KMS-11 (cell line): ENCODE data around the gene ERMARD.
"Not testable (repeated sequence)": the region's sequence is repeated elsewhere in the genome, so short reads cannot be mapped to it uniquely, and the experiment has no call there.

ENCODE experiments used
- H2AFZ ChIP-seq: fragments of 200-600 bp; sonication (generic); 2 replicates; pipeline ENCODE4 v1.6.1; 2016; ENCODE audit warnings: antibody characterized with exemption, mixed run types, low read depth
- H3K27ac ChIP-seq: fragments of 200-600 bp; sonication (generic); 2 replicates; pipeline ENCODE4 v1.6.1; 2016; ENCODE audit warnings: mild to moderate bottlenecking, mixed run types
- H3K27me3 ChIP-seq: fragments of 200-600 bp; sonication (generic); 2 replicates; pipeline ENCODE4 v1.6.1; 2017; ENCODE audit warnings: mild to moderate bottlenecking, low read depth, mixed run types, moderate library complexity; ENCODE audit not compliant: insufficient read depth
- H3K36me3 ChIP-seq: fragments of 200-600 bp; sonication (generic); 2 replicates; pipeline ENCODE4 v1.6.1; 2017; ENCODE audit warnings: mild to moderate bottlenecking, mixed run types; ENCODE audit not compliant: insufficient read depth
- H3K4me1 ChIP-seq: fragments of 200-600 bp; sonication (generic); 2 replicates; pipeline ENCODE4 v1.6.1; 2016; ENCODE audit warnings: mild to moderate bottlenecking, low read depth, mixed run types; ENCODE audit not compliant: poor library complexity, severe bottlenecking
- H3K4me2 ChIP-seq: fragments of 200-600 bp; sonication (generic); 2 replicates; pipeline ENCODE4 v1.7.0; 2016; ENCODE audit warnings: mild to moderate bottlenecking, mixed run types
- H3K4me3 ChIP-seq: fragments of 200-600 bp; sonication (generic); IDR thresholded peaks from 2 replicates; pipeline ENCODE4 v1.6.1; 2017; ENCODE audit warnings: low read depth, low read length, mixed read lengths; ENCODE audit not compliant: insufficient read depth
- H3K79me2 ChIP-seq: fragments of 200-600 bp; sonication (generic); 2 replicates; pipeline ENCODE4 v1.6.1; 2016; ENCODE audit warnings: low read depth, mixed run types; ENCODE audit not compliant: insufficient read depth
- H3K9ac ChIP-seq: fragments of 200-600 bp; sonication (generic); 2 replicates; pipeline ENCODE4 v1.6.1; 2016; ENCODE audit warnings: mild to moderate bottlenecking, mixed run types
- H4K20me1 ChIP-seq: fragments of 200-600 bp; sonication (generic); 2 replicates; pipeline ENCODE4 v1.6.1; 2016; ENCODE audit warnings: mild to moderate bottlenecking, mixed run types; ENCODE audit not compliant: insufficient read depth
- TF ChIP-seq, protein P1 (sequence below): fragments of 200-600 bp; sonication (generic); conservative IDR thresholded peaks from 2 replicates; pipeline ENCODE4 v1.6.1; 2017; ENCODE audit warnings: low read depth, mild to moderate bottlenecking, antibody characterized with exemption, low read length, moderate library complexity, mixed read lengths

ERMARD gene

DNA sequence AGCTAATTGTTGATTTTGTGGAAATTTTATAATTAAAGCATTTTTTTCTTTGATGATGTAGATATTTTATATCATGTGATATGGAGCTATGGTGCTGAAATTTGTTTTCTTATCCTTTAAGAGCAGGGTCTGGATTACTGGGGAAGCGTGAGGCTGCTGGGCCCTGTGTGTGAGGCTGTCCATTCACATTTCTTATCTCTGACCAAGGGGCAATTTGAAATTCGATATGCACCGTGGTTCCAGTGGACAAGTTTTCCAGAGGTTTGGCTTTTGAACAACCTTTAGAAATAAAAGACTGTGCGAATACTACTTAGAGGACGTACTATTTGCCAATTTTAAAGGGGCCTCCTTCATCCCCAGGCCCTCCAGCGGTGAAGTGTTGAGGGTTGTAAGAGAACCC lies 3.7 kb downstream of the ERMARD start:
- Histone ChIP-seq H3K9ac (no peak overlapping the region), H3K4me3 (no peak overlapping the region), H3K79me2 (peaks cover 11% of the 10 kb centered on the region; the same call in 1 of the 2 replicates), H3K36me3 (no peaks in the 10 kb centered on the region), H2AFZ (no peak overlapping the region), H4K20me1 (no peaks in the 10 kb centered on the region), H3K4me2 (no peak overlapping the region), H3K27me3 (no peaks in the 10 kb centered on the region), H3K27ac (no peak overlapping the region), H3K4me1 (peaks cover 5% of the 10 kb centered on the region)
- TF ChIP-seq, protein P1, sequence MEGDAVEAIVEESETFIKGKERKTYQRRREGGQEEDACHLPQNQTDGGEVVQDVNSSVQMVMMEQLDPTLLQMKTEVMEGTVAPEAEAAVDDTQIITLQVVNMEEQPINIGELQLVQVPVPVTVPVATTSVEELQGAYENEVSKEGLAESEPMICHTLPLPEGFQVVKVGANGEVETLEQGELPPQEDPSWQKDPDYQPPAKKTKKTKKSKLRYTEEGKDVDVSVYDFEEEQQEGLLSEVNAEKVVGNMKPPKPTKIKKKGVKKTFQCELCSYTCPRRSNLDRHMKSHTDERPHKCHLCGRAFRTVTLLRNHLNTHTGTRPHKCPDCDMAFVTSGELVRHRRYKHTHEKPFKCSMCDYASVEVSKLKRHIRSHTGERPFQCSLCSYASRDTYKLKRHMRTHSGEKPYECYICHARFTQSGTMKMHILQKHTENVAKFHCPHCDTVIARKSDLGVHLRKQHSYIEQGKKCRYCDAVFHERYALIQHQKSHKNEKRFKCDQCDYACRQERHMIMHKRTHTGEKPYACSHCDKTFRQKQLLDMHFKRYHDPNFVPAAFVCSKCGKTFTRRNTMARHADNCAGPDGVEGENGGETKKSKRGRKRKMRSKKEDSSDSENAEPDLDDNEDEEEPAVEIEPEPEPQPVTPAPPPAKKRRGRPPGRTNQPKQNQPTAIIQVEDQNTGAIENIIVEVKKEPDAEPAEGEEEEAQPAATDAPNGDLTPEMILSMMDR, result no peak

DNA sequence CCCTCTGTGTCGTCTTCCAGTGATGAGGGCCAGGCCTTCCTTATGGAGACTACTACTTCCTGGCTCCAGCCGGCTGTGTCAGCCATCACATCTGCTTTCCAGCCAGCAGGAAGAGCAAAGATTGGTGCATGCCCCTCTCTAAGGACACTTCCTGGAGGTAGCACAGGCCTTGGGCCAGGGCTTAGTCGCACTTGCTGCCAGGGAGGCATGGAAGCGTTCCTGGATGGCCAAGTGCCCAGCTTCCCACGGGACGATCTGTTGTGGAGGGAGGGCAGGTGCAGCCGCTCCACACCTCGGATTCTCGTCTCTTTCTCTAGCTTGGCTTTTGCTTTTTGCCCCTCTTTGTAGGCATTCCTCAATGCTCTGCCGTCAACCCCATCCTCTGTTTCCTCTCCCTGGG lies 11.9 kb downstream of the ERMARD start:
- Histone ChIP-seq H3K36me3 (no peaks in the 10 kb centered on the region), H2AFZ (no peak overlapping the region), H4K20me1 (no peaks in the 10 kb centered on the region), H3K4me1 (peaks cover 10% of the 10 kb centered on the region), H3K27ac (no peak overlapping the region), H3K4me2 (no peak overlapping the region), H3K79me2 (no peaks in the 10 kb centered on the region), H3K27me3 (no peaks in the 10 kb centered on the region), H3K9ac (no peak overlapping the region), H3K4me3 (no peak overlapping the region)
- TF ChIP-seq, protein P1, result no peak

DNA sequence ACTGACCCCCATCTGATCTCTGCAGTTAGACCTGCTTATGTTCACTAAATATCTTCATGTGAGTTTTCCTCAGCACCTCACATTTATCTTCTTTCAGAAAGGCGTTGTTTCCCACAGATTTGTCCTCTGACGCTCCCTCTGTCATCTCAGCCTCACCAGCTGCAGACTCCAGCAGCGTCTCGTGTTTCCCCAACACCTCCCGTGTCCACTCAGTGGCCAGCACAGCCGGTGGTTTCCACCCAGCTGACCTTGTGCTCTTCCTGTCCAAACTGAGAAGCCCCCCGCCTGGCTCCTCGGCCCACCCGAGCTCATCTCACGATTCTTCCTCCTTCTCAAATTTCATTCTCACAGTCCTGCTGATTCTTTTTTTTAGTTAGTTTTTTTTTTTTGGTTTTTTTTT lies 12.5 kb downstream of the ERMARD start:
- Histone ChIP-seq H3K4me1 (peaks cover 16% of the 10 kb centered on the region), H3K36me3 (no peaks in the 10 kb centered on the region), H3K4me3 (no peak overlapping the region), H3K27me3 (no peaks in the 10 kb centered on the region), H3K79me2 (no peaks in the 10 kb centered on the region), H3K9ac (no peak overlapping the region), H3K27ac (no peak overlapping the region), H3K4me2 (no peak overlapping the region), H4K20me1 (no peaks in the 10 kb centered on the region), H2AFZ (no peak overlapping the region)
- TF ChIP-seq, protein P1, result no peak

DNA sequence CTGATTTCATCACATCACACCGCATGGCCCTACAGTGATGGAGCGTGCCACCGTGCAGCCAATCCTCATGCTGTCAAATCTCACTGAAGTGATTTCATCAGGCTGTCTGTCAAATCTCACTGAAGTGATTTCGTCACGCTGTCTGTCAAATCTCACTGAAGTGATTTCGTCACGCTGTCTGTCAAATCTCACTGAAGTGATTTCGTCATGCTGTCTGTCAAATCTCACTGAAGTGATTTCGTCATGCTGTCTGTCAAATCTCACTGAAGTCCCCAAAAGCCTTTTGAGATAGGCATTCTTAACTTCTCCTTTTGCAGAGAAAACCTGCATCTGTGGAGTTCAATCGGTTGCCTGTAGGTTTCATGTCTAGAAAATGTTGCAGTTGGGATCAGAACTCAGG lies 14.4 kb downstream of the ERMARD start:
- H3K79me2 ChIP-seq, H3K4me3 ChIP-seq, H2AFZ ChIP-seq, H4K20me1 ChIP-seq, H3K36me3 ChIP-seq, H3K4me2 ChIP-seq, H3K27me3 ChIP-seq, H3K9ac ChIP-seq, H3K27ac ChIP-seq: not testable (repeated sequence)
- H3K4me1 ChIP-seq, result peaks cover 21% of the 10 kb centered on the region

DNA sequence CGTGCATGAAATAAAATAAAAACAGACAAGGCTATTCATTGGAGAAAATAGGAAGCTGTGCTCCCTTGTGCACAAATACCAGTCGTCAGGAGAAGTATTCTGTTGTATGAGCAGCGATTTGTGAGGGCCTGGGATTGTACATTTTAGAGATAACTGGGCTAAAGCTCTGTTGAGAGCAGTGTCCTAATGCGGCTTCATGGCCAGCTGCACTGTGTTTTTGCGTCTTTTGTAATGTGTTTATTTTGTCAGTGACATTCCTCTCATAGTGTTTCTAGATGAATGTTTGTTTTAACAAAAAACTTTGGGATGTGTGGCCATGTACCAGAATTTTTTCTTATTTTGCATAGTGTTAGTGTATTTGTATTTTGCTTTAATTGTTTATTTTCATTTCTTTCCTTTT lies 14.8 kb downstream of the ERMARD start:
- Histone ChIP-seq H3K36me3 (no peaks in the 10 kb centered on the region), H3K4me3 (no peak overlapping the region), H4K20me1 (no peaks in the 10 kb centered on the region), H3K27me3 (no peaks in the 10 kb centered on the region), H3K79me2 (no peaks in the 10 kb centered on the region), H3K4me1 (peaks cover 21% of the 10 kb centered on the region), H3K4me2 (no peak overlapping the region), H2AFZ (no peak overlapping the region), H3K9ac (no peak overlapping the region), H3K27ac (no peak overlapping the region)
- TF ChIP-seq, protein P1, result no peak
